ENCODE results near the gene BPIFB4. TPM values are rescaled to one million over a fixed set of nuclear protein-coding genes. Genes with fewer than 3 reads are reported as not detected.

BPIFB4 gene
- total and polyA plus RNA-seq, 2 donors (not counting 1 experiment from before 2014, with no cell fraction given) = not detected

DNA sequence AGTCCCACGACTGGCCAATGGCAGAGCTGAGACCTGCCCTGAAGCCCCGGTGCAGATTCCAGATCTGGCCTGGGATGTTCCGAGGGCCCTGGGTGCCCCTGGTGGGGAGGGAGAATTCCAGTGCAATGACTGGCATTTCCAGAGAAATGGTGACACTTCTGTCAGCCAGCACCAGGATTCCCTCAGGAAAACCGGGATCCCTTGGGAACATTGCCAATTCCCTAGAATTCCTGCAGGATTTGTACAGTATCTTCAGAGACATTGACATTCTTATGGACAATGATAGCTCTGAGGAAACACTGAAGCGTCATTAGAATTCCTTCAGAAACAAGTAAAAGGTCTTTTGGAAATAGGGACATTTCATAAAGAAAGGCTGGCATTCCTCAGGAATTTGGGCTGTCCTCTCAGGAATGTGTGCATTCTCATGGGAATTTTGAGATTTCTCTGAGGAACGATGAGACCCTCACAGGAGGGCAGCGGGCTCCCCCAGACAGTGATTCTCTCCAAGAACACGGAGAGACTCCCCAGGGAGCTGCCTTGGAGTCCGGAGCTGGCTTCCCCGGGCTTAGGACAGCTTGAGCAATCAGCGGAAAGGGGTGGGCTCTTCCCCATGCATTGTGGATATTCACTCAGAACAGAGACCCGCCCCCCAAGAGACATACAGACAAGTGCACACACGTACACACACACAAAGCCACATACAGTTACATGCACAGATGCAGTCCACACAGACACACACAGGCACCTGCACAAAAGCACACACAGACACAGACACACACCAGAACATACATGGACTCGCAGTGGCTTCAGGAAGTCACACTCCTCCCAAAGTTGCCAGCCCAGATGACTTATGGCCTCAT lies 53.3 kb downstream of the BPIFB4 start:
- no peak overlapping the region for H3K4me3 ChIP-seq (replicated peaks in 1 of 4; ENCODE audit: control extremely low read depth in 1 of 4, insufficient read depth in 1 of 4, low read depth in 3 of 4, low read length in 4 of 4)
- no peaks in the 10 kb centered on the region for H3K36me3 ChIP-seq (ENCODE audit: control insufficient read depth, insufficient read depth, low read length)
- H3K4me2 ChIP-seq (ENCODE audit: extremely low read depth, insufficient read depth, low read length) = no peak overlapping the region
- H3K27ac ChIP-seq (ENCODE audit: insufficient read depth, low read length) = no peak overlapping the region
- no peaks in the 10 kb centered on the region for H4K20me1 ChIP-seq (ENCODE audit: control insufficient read depth, extremely low read depth, insufficient read depth, low read length)
- H3K79me2 ChIP-seq (ENCODE audit: control insufficient read depth, insufficient read depth, low read length) = no peaks in the 10 kb centered on the region
- no peak for TF ChIP-seq EZH2 (IDR thresholded peaks at IDR 0.05; ENCODE audit: low read length, missing control alignments)
- TF ChIP-seq, protein P1, sequence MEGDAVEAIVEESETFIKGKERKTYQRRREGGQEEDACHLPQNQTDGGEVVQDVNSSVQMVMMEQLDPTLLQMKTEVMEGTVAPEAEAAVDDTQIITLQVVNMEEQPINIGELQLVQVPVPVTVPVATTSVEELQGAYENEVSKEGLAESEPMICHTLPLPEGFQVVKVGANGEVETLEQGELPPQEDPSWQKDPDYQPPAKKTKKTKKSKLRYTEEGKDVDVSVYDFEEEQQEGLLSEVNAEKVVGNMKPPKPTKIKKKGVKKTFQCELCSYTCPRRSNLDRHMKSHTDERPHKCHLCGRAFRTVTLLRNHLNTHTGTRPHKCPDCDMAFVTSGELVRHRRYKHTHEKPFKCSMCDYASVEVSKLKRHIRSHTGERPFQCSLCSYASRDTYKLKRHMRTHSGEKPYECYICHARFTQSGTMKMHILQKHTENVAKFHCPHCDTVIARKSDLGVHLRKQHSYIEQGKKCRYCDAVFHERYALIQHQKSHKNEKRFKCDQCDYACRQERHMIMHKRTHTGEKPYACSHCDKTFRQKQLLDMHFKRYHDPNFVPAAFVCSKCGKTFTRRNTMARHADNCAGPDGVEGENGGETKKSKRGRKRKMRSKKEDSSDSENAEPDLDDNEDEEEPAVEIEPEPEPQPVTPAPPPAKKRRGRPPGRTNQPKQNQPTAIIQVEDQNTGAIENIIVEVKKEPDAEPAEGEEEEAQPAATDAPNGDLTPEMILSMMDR (conservative IDR thresholded peaks at IDR 0.05 in 1 of 2, IDR thresholded peaks at IDR 0.05 in 1 of 2; ENCODE audit: low read depth in 1 of 2, low read length in 2 of 2) = no peak
- H3K27me3 ChIP-seq (ENCODE audit: control insufficient read depth, insufficient read depth, low read length) = no peaks in the 10 kb centered on the region
- DNase-seq (ENCODE audit: low read depth in 2 of 2) = no peak
- H2AFZ ChIP-seq (ENCODE audit: low read length) = no peak overlapping the region
- H3K9me3 ChIP-seq (ENCODE audit: control insufficient read depth, insufficient read depth, low read depth, low read length) = no peaks in the 10 kb centered on the region
- H3K9ac ChIP-seq (ENCODE audit: insufficient read depth, low read length) = no peak overlapping the region
- no peaks in the 10 kb centered on the region for H3K4me1 ChIP-seq (ENCODE audit: control insufficient read depth, extremely low read depth, insufficient read depth, low read length)

DNA sequence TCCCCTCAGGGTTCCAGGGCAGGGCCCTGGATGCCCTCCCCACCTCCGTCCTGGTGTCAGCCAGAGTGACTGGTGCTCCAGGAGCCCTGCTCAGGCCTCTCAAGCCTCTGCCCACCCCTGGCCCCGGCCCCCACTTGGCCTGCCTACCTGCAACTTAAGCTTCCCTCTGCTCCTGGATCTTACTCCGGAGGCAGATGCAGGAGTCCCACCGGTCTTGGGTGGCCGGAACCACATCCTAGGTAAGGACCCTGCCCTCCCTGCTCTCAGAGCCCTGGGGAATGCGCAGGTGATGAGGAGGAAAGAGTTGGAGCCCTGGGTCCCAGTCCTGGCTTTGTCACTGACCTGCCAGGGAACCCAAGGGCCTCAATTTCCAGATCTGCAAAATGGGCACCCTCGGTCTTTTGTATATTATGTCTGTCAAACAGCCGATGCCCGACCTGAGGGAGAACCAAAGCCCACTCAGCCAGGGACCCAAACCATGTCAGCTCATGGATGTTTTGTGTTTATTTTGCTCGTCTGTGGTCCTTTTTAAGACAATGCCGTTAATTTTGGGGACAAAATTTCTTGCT lies 54.0 kb downstream of the BPIFB4 start:
- no peak for DNase-seq (ENCODE audit: low read depth in 2 of 2)
- Histone ChIP-seq H3K9ac (ENCODE audit: insufficient read depth, low read length) (no peak overlapping the region), H3K4me3 (replicated peaks in 1 of 4; ENCODE audit: control extremely low read depth in 1 of 4, insufficient read depth in 1 of 4, low read depth in 3 of 4, low read length in 4 of 4) (no peak overlapping the region), H3K4me2 (ENCODE audit: extremely low read depth, insufficient read depth, low read length) (no peak overlapping the region), H3K4me1 (ENCODE audit: control insufficient read depth, extremely low read depth, insufficient read depth, low read length) (no peaks in the 10 kb centered on the region), H2AFZ (ENCODE audit: low read length) (no peak overlapping the region), H3K79me2 (ENCODE audit: control insufficient read depth, insufficient read depth, low read length) (no peaks in the 10 kb centered on the region), H3K36me3 (ENCODE audit: control insufficient read depth, insufficient read depth, low read length) (no peaks in the 10 kb centered on the region), H3K9me3 (ENCODE audit: control insufficient read depth, insufficient read depth, low read depth, low read length) (no peaks in the 10 kb centered on the region), H3K27me3 (ENCODE audit: control insufficient read depth, insufficient read depth, low read length) (no peaks in the 10 kb centered on the region), H3K27ac (ENCODE audit: insufficient read depth, low read length) (no peak overlapping the region), H4K20me1 (ENCODE audit: control insufficient read depth, extremely low read depth, insufficient read depth, low read length) (no peaks in the 10 kb centered on the region)
- TF ChIP-seq EZH2 (IDR thresholded peaks at IDR 0.05; ENCODE audit: low read length, missing control alignments) = no peak
- TF ChIP-seq, protein P1 (conservative IDR thresholded peaks at IDR 0.05 in 1 of 2, IDR thresholded peaks at IDR 0.05 in 1 of 2; ENCODE audit: low read depth in 1 of 2, low read length in 2 of 2) = no peak

DNA sequence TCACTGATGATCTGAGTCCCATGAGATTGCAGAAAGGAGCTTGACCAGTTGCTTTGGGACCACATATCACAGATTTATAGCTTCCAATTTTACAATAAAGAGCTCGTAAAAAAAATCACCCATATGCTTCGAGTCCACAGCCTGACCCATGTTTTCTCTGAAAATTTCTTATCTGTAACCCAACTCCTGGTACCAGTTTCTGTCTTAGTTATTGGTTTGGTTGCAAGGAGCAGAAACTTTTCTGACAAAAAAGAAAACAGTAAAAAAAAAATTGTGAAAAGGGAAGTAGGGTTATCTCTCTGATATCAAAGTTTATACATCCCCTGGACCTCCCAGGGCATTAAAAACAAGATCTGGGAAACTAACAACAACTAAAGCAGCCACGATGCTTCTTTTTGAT lies 57.8 kb downstream of the BPIFB4 start:
- no peaks in the 10 kb centered on the region for H4K20me1 ChIP-seq (ENCODE audit: control insufficient read depth, extremely low read depth, insufficient read depth, low read length)
- no peaks in the 10 kb centered on the region for H3K4me1 ChIP-seq (ENCODE audit: control insufficient read depth, extremely low read depth, insufficient read depth, low read length)
- H3K79me2 ChIP-seq (ENCODE audit: control insufficient read depth, insufficient read depth, low read length) = no peaks in the 10 kb centered on the region
- TF ChIP-seq, protein P1 (conservative IDR thresholded peaks at IDR 0.05 in 1 of 2, IDR thresholded peaks at IDR 0.05 in 1 of 2; ENCODE audit: low read depth in 1 of 2, low read length in 2 of 2) = no peak
- no peak for TF ChIP-seq EZH2 (IDR thresholded peaks at IDR 0.05; ENCODE audit: low read length, missing control alignments)
- no peaks in the 10 kb centered on the region for H3K9me3 ChIP-seq (ENCODE audit: control insufficient read depth, insufficient read depth, low read depth, low read length)
- H3K9ac ChIP-seq (ENCODE audit: insufficient read depth, low read length) = no peak overlapping the region
- no peaks in the 10 kb centered on the region for H3K36me3 ChIP-seq (ENCODE audit: control insufficient read depth, insufficient read depth, low read length)
- no peak overlapping the region for H2AFZ ChIP-seq (ENCODE audit: low read length)
- no peak overlapping the region for H3K4me3 ChIP-seq (replicated peaks in 1 of 4; ENCODE audit: control extremely low read depth in 1 of 4, insufficient read depth in 1 of 4, low read depth in 3 of 4, low read length in 4 of 4)
- no peaks in the 10 kb centered on the region for H3K27me3 ChIP-seq (ENCODE audit: control insufficient read depth, insufficient read depth, low read length)
- no peak for DNase-seq (ENCODE audit: low read depth in 2 of 2)
- H3K27ac ChIP-seq (ENCODE audit: insufficient read depth, low read length) = no peak overlapping the region
- H3K4me2 ChIP-seq (ENCODE audit: extremely low read depth, insufficient read depth, low read length) = no peak overlapping the region

All from fibroblast of lung (primary cell).